Measurements from ENCODE around the gene RGS12. TPM values are rescaled to one million over a fixed set of nuclear protein-coding genes. Genes with fewer than 3 reads are reported as not detected.

RGS12 gene
- total RNA-seq, 4 donors from 2014 or later: 12.4 to 77.4 (median 17.3) TPM

GRCh38 chr4:3283483-3283882 is 9.3 kb upstream of the RGS12 start:
- TF ChIP-seq CTCF (IDR thresholded peaks at IDR 0.05) (no peak), POLR2AphosphoS5 (IDR thresholded peaks at IDR 0.05) (no peak), EP300 (IDR thresholded peaks at IDR 0.05; ENCODE audit: low read depth) (no peak), POLR2A (IDR thresholded peaks at IDR 0.05) (no peak)
- 83 to 89% methylated on average over 6 of the region's 6 CpGs for WGBS, 2 donors (ENCODE audit: low coverage in 1 of 2)
- H3K4me1 ChIP-seq: no peaks in the 10 kb centered on the region
- no peaks in the 10 kb centered on the region for H3K36me3 ChIP-seq
- no peak overlapping the region for H3K4me3 ChIP-seq
- H3K9me3 ChIP-seq: no peaks in the 10 kb centered on the region
- H3K27me3 ChIP-seq: peaks cover 46% of the 10 kb centered on the region
- intact Hi-C loops (cut with DNase I; ENCODE audit: low total_unique reads): no loop called here
- no peak for DNase-seq
- H3K27ac ChIP-seq: no peak overlapping the region
- in situ Hi-C loops (cut with MboI; ENCODE audit: low pct_ligation_motif_present in 1 of 4, low pct_unique_long_range_greater_than_20kb in 1 of 4, low sequenced_read_pairs in 3 of 4): no loop called here

GRCh38 chr4:3283916-3284315 is 8.9 kb upstream of the RGS12 start:
- DNase-seq: no peak

GRCh38 chr4:3284734-3285557 is 7.9 kb upstream of the RGS12 start:
- in situ Hi-C loops (cut with MboI; ENCODE audit: low pct_ligation_motif_present in 1 of 4, low pct_unique_long_range_greater_than_20kb in 1 of 4, low sequenced_read_pairs in 3 of 4) (no loop called here), intact Hi-C loops (cut with DNase I; ENCODE audit: low total_unique reads) (no loop called here)
- WGBS, 2 donors (ENCODE audit: low coverage in 1 of 2): 84 to 87% methylated on average over 11 to 24 of the region's 24 CpGs
- Histone ChIP-seq H3K4me3 (no peak overlapping the region), H3K27me3 (peaks cover 46% of the 10 kb centered on the region), H3K9me3 (no peaks in the 10 kb centered on the region), H3K4me1 (no peaks in the 10 kb centered on the region), H3K27ac (no peak overlapping the region), H3K36me3 (no peaks in the 10 kb centered on the region)
- TF ChIP-seq POLR2A (IDR thresholded peaks at IDR 0.05): no peak
- no peak for TF ChIP-seq CTCF (IDR thresholded peaks at IDR 0.05)
- no peak for TF ChIP-seq POLR2AphosphoS5 (IDR thresholded peaks at IDR 0.05)
- no peak for TF ChIP-seq EP300 (IDR thresholded peaks at IDR 0.05; ENCODE audit: low read depth)
- DNase-seq: no peak

More at GRCh38 chr4:3283916-3284315, 8.9 kb upstream of the RGS12 start:
- Histone ChIP-seq H3K9me3 (no peaks in the 10 kb centered on the region), H3K36me3 (no peaks in the 10 kb centered on the region), H3K4me1 (no peaks in the 10 kb centered on the region), H3K27ac (no peak overlapping the region), H3K4me3 (no peak overlapping the region), H3K27me3 (peaks cover 46% of the 10 kb centered on the region)
- in situ Hi-C loops (cut with MboI; ENCODE audit: low pct_ligation_motif_present in 1 of 4, low pct_unique_long_range_greater_than_20kb in 1 of 4, low sequenced_read_pairs in 3 of 4): no loop called here
- TF ChIP-seq EP300 (IDR thresholded peaks at IDR 0.05; ENCODE audit: low read depth): no peak
- TF ChIP-seq POLR2AphosphoS5 (IDR thresholded peaks at IDR 0.05): no peak
- TF ChIP-seq POLR2A (IDR thresholded peaks at IDR 0.05): no peak
- no peak for TF ChIP-seq CTCF (IDR thresholded peaks at IDR 0.05)
- WGBS, 2 donors (ENCODE audit: low coverage in 1 of 2): 50 to 83% methylated on average over 1 to 13 of the region's 13 CpGs
- intact Hi-C loops (cut with DNase I; ENCODE audit: low total_unique reads): no loop called here

GRCh38 chr4:3285558-3286334 is 7.1 kb upstream of the RGS12 start:
- intact Hi-C loops (cut with DNase I; ENCODE audit: low total_unique reads): no loop called here
- Histone ChIP-seq H3K4me3 (no peak overlapping the region), H3K4me1 (peaks cover 0 to 2% (median under 1%) of the 10 kb centered on the region in 4 donors), H3K36me3 (no peaks in the 10 kb centered on the region), H3K27me3 (peaks cover 46% of the 10 kb centered on the region), H3K27ac (no peak overlapping the region), H3K9me3 (no peaks in the 10 kb centered on the region)
- TF ChIP-seq POLR2AphosphoS5 (IDR thresholded peaks at IDR 0.05): no peak
- DNase-seq: peak; percentile 59
- in situ Hi-C loops (cut with MboI; ENCODE audit: low pct_ligation_motif_present in 1 of 4, low pct_unique_long_range_greater_than_20kb in 1 of 4, low sequenced_read_pairs in 3 of 4): no loop called here
- WGBS, 2 donors (ENCODE audit: low coverage in 1 of 2): 70 to 100% methylated on average over 1 to 38 of the region's 38 CpGs
